ENCODE results near the gene FAM9B.

The FAM9B gene

DNA sequence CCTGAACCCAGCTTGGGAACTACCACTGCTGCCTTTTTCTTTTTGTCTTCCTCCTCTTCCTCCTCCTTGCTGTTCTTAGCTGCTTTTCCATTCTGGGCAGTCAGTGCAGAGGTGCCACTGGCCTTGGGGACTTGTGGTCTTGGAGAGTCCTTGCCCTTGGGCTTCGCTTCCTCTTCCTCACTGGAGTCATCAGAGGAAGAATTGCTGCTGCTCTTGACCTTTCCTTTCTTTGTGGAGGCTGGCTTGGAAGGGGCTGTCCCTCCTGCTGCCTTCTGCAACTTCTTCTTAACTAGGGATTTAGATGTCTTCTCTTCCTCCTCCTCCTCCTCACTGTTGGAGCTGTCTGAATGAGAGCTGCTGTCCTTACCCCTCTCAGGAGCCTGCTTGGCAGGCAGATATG is 53.2 kb downstream of the FAM9B start:
- no peak for DNase-seq (ENCODE audit: low read depth)

Measured in T-helper 22 cell (primary cell).